Breast epithelium (tissue), 3 donors: ENCODE data around the gene MGAT4A.

Source experiments
- CTCF ChIP-seq, 3 donors: fragments of 450-650 bp; IDR thresholded peaks; one replicate each; pipeline ENCODE4 v1.5.1; 2016 to 2017; ENCODE audit warnings: antibody characterized with exemption in 3 of 3, mild to moderate bottlenecking in 3 of 3, moderate library complexity in 3 of 3
- POLR2A ChIP-seq: fragments of 450-650 bp; IDR thresholded peaks from one replicate; pipeline ENCODE4 v1.6.1; 2016; ENCODE audit warnings: antibody characterized with exemption, mild to moderate bottlenecking, moderate library complexity
- POLR2AphosphoS5 ChIP-seq, 3 donors: sonication (generic); formaldehyde crosslinking; IDR thresholded peaks; one replicate each; pipeline ENCODE4 v1.6.1; 2017; ENCODE audit warnings: antibody characterized with exemption in 3 of 3

- TF ChIP-seq CTCF (IDR thresholded peaks at IDR 0.05) (no peak), POLR2A (no peak), POLR2AphosphoS5 (IDR thresholded peaks at IDR 0.05) (no peak)
Observed at GRCh38 chr2:98763209-98763951, 32.4 kb upstream of the MGAT4A start.
